Pancreas (tissue), 10 donors: ENCODE results near the gene KLC1. TPM values are rescaled to one million over a fixed set of nuclear protein-coding genes. Genes with fewer than 3 reads are reported as not detected.

ENCODE experiments used
- ATAC-seq, 4 donors: fragments of 200-7000 bp; cut with Tn5 transposase; one replicate each; pipeline versions ENCODE4 v1.8.0 to v1.9.1; 2020; ENCODE audit warnings: mild to moderate bottlenecking in 4 of 4, moderate library complexity in 4 of 4
- DNase-seq, 6 donors: peaks; one replicate each; pipeline ENCODE4 v3.0.0-alpha.2; 2020
- FAIRE-seq: peaks from 2 replicates; lab custom pipeline; 2012; peaks lifted over from hg19 to GRCh38; lab: Jason Lieb, UNC
- H3K27ac ChIP-seq, 4 donors: fragments of 200-600 bp; sonication (generic); 1 replicate in 3 of 4; 2 replicates in 1 of 4; pipeline versions ENCODE4 v1.5.0 to v1.8.0; 2020
- H3K27me3 ChIP-seq, 4 donors: fragments of 200-600 bp; one replicate each; pipeline ENCODE4 v1.8.0; 2021
- H3K36me3 ChIP-seq, 3 donors: fragments of 200-600 bp; sonication (generic) in 1 of 3; one replicate each; pipeline versions ENCODE4 v1.5.0 to v1.8.0; 2020 to 2021
- H3K4me1 ChIP-seq, 3 donors: fragments of 200-600 bp; one replicate each; pipeline ENCODE4 v1.8.0; 2021
- H3K4me3 ChIP-seq, 4 donors: fragments of 200-600 bp; sonication (generic) in 2 of 4; one replicate each; pipeline versions ENCODE4 v1.5.0 to v1.8.0; 2020 to 2021
- H3K9me3 ChIP-seq, 4 donors: fragments of 200-600 bp; one replicate each; pipeline ENCODE4 v1.8.0; 2021
- CTCF ChIP-seq, 4 donors: fragments of 200-600 bp; sonication (generic) in 3 of 4; IDR thresholded peaks; one replicate each; pipeline versions ENCODE4 v1.5.0 to v1.8.0; 2021; ENCODE audit warnings: antibody characterized with exemption in 4 of 4
- WGBS, 2 donors: extraction: QIAGEN DNeasy Blood & Tissue Kit; methylation state at CpG; one replicate each; pipeline ENCODE4 v1.1.7; 2013; 5-methylcytosine and 5-hydroxymethylcytosine counted together
- intact Hi-C, 3 donors: fragments of 100-400 bp; cut with DNase I; formaldehyde crosslinking; loops; one replicate each; pipeline versions ENCODE4 v1.11.1 to v1.14.2; 2022
- polyA plus RNA-seq, 2 donors: library from polyadenylated mRNA; stranded (reverse); fragments of 200-250 nt; gene quantifications; one replicate each; pipeline ENCODE4 v1.2.3, GENCODE V29; 2013
- total RNA-seq, 6 donors: library from RNA; stranded (reverse); fragmentation: NEBNext Ultra II Directional in 4 of 6; extraction: Animal tissue kit (Norgen Biotek cat#: 25700) in 4 of 6; gene quantifications; one replicate each; pipeline versions ENCODE4 v1.2.1 to v1.2.4, GENCODE V29; 2021 to 2023
- donor health status: healthy with polysubstance abuse.
- donor health status: DM: no; HTN: no; CAD: no; lungs with moderate emphysema.
- donor health status: DM: no; HTN: no; CAD: no.
- donor health status: control.
- donor health status: control.
- donor health status: Bipolar disorder and iron deficiency.
- donor health status: DM: yes; HTN: yes; CAD: no.
- donor health status: DM: no; HTN: no; CAD: no.
- donor health status: DM: no; HTN: no; CAD: no.
- donor health status: DM: yes; HTN: yes; CAD: no.

KLC1 gene
- total and polyA plus RNA-seq, 8 donors: 36.1 to 91.0 (median 51.6) TPM

- FAIRE-seq (no peak), DNase-seq (no peak), ATAC-seq (no peak)
- peak overlapping the region in 1 of 4 donors; percentile 46 for H3K27ac ChIP-seq
- H3K4me1 ChIP-seq: no peaks in the 10 kb centered on the region
- no peak for TF ChIP-seq CTCF (IDR thresholded peaks at IDR 0.05)
- H3K9me3 ChIP-seq: no peaks in the 10 kb centered on the region
- H3K4me3 ChIP-seq: no peak overlapping the region
- peaks cover 3 to 42% (median 10%) of the 10 kb centered on the region in 3 donors for H3K36me3 ChIP-seq
- intact Hi-C loops: no loop called here
- no peaks in the 10 kb centered on the region for H3K27me3 ChIP-seq
- WGBS, 2 donors: 79% methylated on average over 6 of the region's 6 CpGs
Observed at GRCh38 chr14:103654619-103655018, 25.6 kb downstream of the KLC1 start.

GRCh38 chr14:103656031-103656755 lies 27.2 kb downstream of the KLC1 start:
- Histone ChIP-seq H3K4me3 (no peak overlapping the region), H3K4me1 (no peaks in the 10 kb centered on the region), H3K9me3 (no peaks in the 10 kb centered on the region), H3K27ac (no peak overlapping the region), H3K36me3 (peaks cover 3 to 49% (median 10%) of the 10 kb centered on the region in 3 donors), H3K27me3 (no peaks in the 10 kb centered on the region)
- no peak for FAIRE-seq
- WGBS, 2 donors: 71 to 72% methylated on average over 4 of the region's 4 CpGs
- ATAC-seq: no peak
- intact Hi-C loops: no loop called here
- TF ChIP-seq CTCF (IDR thresholded peaks at IDR 0.05): no peak
- DNase-seq: no peak

GRCh38 chr14:103656756-103657133 lies 27.7 kb downstream of the KLC1 start:
- no peak for DNase-seq
- no peaks in the 10 kb centered on the region for H3K9me3 ChIP-seq
- no peak for FAIRE-seq
- H3K27me3 ChIP-seq: no peaks in the 10 kb centered on the region
- intact Hi-C loops: no loop called here
- WGBS, 2 donors: 92 to 100% methylated on average over 1 of the region's 1 CpG
- ATAC-seq: no peak
- H3K4me1 ChIP-seq: no peaks in the 10 kb centered on the region
- H3K36me3 ChIP-seq: peaks cover 3 to 49% (median 10%) of the 10 kb centered on the region in 3 donors
- TF ChIP-seq CTCF (IDR thresholded peaks at IDR 0.05): no peak
- no peak overlapping the region for H3K27ac ChIP-seq
- no peak overlapping the region for H3K4me3 ChIP-seq

GRCh38 chr14:103657471-103657870 lies 28.5 kb downstream of the KLC1 start:
- Histone ChIP-seq H3K4me3 (no peak overlapping the region), H3K27me3 (no peaks in the 10 kb centered on the region), H3K27ac (no peak overlapping the region), H3K9me3 (no peaks in the 10 kb centered on the region), H3K36me3 (peaks cover 3 to 54% (median 10%) of the 10 kb centered on the region in 3 donors), H3K4me1 (no peaks in the 10 kb centered on the region)
- FAIRE-seq: no peak
- intact Hi-C loops: no loop called here
- no peak for DNase-seq
- ATAC-seq: peak in 2 of 4 donors; percentile 26 to 56
- whole genome bisulfite sequencing, 2 donors: 82 to 83% methylated on average over 13 of the region's 13 CpGs
- TF ChIP-seq CTCF (IDR thresholded peaks at IDR 0.05): no peak

GRCh38 chr14:103659631-103660030 lies 30.6 kb downstream of the KLC1 start:
- FAIRE-seq: no peak
- peaks cover 3 to 55% (median 18%) of the 10 kb centered on the region in 3 donors for H3K36me3 ChIP-seq

More at GRCh38 chr14:103659631-103660030, 30.6 kb downstream of the KLC1 start:
- no peak for ATAC-seq
- intact Hi-C loops: no loop called here
- H3K4me3 ChIP-seq: no peak overlapping the region
- H3K9me3 ChIP-seq: no peaks in the 10 kb centered on the region
- H3K4me1 ChIP-seq: no peaks in the 10 kb centered on the region
- DNase-seq: no peak
- TF ChIP-seq CTCF (IDR thresholded peaks at IDR 0.05): no peak
- WGBS, 2 donors: 83 to 88% methylated on average over 7 of the region's 7 CpGs
- H3K27me3 ChIP-seq: no peaks in the 10 kb centered on the region
- H3K27ac ChIP-seq: no peak overlapping the region
